ENCODE data around the gene INO80.

- TF ChIP-seq POLR2AphosphoS5 (IDR thresholded peaks at IDR 0.05; ENCODE audit: low read depth, low read length) (no peak), SIN3A (IDR thresholded peaks at IDR 0.05; ENCODE audit: borderline replicate concordance, insufficient read depth, low read length) (no peak), REST (IDR thresholded peaks at IDR 0.05; ENCODE audit: insufficient read depth in 1 of 2, low read depth in 2 of 2, low read length in 2 of 2) (no peak)
Measured at GRCh38 chr15:41056810-41057209, 59.3 kb downstream of the INO80 start.

Data from PFSK-1 (cell line).